ENCODE results near the gene GPR45.

GPR45 gene

GRCh38 chr2:105254531-105255210, 13.1 kb downstream of the GPR45 start:
- no peak for DNase-seq (ENCODE audit: low read depth)

GRCh38 chr2:105255979-105256378, 14.4 kb downstream of the GPR45 start:
- no peak for DNase-seq (ENCODE audit: low read depth)

- no peak for DNase-seq (ENCODE audit: low read depth)
These were observed 15.0 kb downstream of the GPR45 start for GRCh38 chr2:105256431-105257047.

- no peak for DNase-seq (ENCODE audit: low read depth)
These were observed 16.4 kb downstream of the GPR45 start for GRCh38 chr2:105257981-105258380.

GRCh38 chr2:105258835-105259350, 17.4 kb downstream of the GPR45 start:
- no peak for DNase-seq (ENCODE audit: low read depth)

- no peak for DNase-seq (ENCODE audit: low read depth)
These were observed 19.5 kb downstream of the GPR45 start for GRCh38 chr2:105261061-105261460.

GRCh38 chr2:105262651-105263091, 21.1 kb downstream of the GPR45 start:
- DNase-seq (ENCODE audit: low read depth): no peak

- DNase-seq (ENCODE audit: low read depth): no peak
These were observed 27.9 kb downstream of the GPR45 start for GRCh38 chr2:105269426-105269825.

- DNase-seq (ENCODE audit: low read depth): no peak
These were observed 30.0 kb downstream of the GPR45 start for GRCh38 chr2:105271393-105272045.

- no peak for DNase-seq (ENCODE audit: low read depth)
These were observed 30.6 kb downstream of the GPR45 start for GRCh38 chr2:105272176-105272575.

- no peak for DNase-seq (ENCODE audit: low read depth)
These were observed 32.5 kb downstream of the GPR45 start for GRCh38 chr2:105274046-105274445.

- DNase-seq (ENCODE audit: low read depth): no peak
These were observed 37.1 kb downstream of the GPR45 start for GRCh38 chr2:105278654-105279053.

- DNase-seq (ENCODE audit: low read depth): no peak
These were observed 37.6 kb downstream of the GPR45 start for GRCh38 chr2:105279126-105279525.

GRCh38 chr2:105280281-105280680, 38.7 kb downstream of the GPR45 start:
- DNase-seq (ENCODE audit: low read depth): no peak

- DNase-seq (ENCODE audit: low read depth): no peak
These were observed 42.0 kb downstream of the GPR45 start for GRCh38 chr2:105283532-105283931.

- DNase-seq (ENCODE audit: low read depth): no peak
These were observed 46.1 kb downstream of the GPR45 start for GRCh38 chr2:105287692-105288091.

GRCh38 chr2:105288133-105288532, 46.6 kb downstream of the GPR45 start:
- no peak for DNase-seq (ENCODE audit: low read depth)

GRCh38 chr2:105290981-105291660, 49.6 kb downstream of the GPR45 start:
- DNase-seq (ENCODE audit: low read depth): no peak

- no peak for DNase-seq (ENCODE audit: low read depth)
These were observed 50.4 kb downstream of the GPR45 start for GRCh38 chr2:105291981-105292380.

Measured in activated T-helper 1 cell treated with Interleukin-2 at 50 U/mL for 16 hours (primary cell).